Stimulated activated naive CD4-positive, alpha-beta T cell (primary cell): ENCODE data around the gene DCANP1.
A peak's percentile ranks its signal among the peaks of the same experiment; 100 is the strongest.

Experiments
- DNase-seq, 6 experiments: peaks; one replicate each; lab custom pipeline; 2025; lab: John Stamatoyannopoulos, UW

DCANP1 gene

DNA sequence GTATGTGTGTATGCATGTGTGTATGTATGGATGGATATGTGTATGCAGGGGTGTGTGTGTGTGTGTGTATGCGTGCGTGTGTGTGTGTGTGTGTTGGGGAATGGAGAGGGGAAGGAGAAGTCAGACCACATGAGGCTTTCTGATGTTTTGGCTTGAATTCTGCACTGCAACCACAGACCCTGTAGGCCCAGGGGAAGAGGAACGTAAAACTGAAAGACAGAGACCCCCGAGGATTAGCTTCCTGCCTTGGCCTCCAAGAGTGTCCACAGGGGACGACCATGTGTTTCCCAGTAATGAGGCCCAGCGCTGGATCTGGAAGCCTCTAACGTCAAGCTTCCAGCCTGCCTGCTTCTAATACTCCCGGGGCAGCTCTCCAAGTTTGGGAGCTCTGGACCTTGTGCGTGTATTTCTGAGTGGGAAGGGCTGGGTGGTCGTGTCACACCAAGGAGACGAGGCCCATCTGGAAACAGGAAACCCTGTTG lies 5.8 kb downstream of the DCANP1 start:
- no peak for DNase-seq

DNA sequence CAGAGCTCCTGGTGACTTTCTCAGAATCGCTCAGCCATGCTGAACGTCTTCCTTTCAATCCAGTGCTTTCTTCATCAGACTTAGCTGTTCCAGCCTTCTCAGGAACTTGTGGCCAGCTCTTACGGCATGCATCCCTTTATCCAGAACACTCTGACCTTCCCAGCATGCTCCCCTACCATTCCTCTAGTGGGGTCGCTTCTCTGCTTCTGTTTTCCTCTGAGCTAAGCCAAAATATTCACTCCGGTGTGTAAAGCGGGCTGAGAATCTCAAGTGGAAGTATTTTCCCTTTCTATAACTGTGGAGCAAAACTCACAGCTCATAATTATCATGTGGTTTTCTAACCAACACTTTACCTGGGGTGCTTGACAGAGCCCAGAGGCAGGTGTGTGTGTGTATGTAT lies 6.2 kb downstream of the DCANP1 start:
- no peak for DNase-seq

GRCh38 chr5:135439231-135440205 lies 7.6 kb downstream of the DCANP1 start:
- no peak for DNase-seq

DNA sequence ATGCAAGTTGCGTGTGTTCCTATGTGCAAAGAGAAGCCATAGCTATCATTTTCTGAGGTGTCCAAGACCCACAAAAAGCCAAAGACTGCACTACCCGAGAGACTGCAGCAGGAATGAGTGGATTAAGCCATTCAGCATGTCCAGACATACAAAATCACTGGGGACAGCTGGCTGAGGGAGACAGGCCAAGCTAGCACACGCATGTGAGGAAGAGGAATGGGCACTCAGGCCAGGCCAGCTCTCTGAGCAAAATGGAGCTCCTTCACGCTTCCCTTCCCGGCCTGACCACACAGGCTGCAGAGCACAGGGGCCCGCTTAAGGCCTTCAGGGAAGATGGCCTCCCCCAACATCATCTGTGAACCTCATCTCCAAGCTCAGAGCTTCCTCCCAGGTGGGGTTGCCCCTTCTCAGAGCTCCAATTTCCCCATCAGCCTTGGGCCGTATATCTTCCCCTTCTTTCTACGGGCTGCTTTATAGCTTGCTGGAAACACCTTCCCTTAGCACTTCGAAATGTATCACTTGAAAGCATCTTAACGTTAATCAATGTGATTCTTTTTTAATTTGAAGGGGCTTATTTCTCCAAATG lies 8.4 kb downstream of the DCANP1 start:
- no peak for DNase-seq

- no peak for DNase-seq
Observed at GRCh38 chr5:135437796-135438560, 9.2 kb downstream of the DCANP1 start.

DNA sequence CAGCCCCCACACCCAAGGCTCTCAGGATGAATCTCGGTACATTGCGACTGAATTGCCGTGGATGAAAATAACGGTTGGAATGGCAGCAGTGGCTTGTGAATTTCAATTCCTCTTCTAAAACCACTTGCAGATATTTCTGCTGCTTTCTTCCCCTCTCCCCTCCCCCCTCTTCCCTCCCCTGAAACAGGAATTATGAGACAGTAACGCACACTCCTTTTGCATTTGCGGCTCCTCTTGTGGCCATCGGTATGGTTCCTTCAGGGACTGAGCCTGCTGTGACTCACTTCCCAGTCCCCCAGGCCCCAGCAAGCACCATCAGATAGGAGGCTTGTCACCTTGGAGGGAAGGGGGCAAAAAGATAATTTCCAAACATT lies 9.7 kb downstream of the DCANP1 start:
- DNase-seq = no peak

GRCh38 chr5:135436951-135437418 lies 10.2 kb downstream of the DCANP1 start:
- DNase-seq = no peak

GRCh38 chr5:135435467-135436330 lies 11.4 kb downstream of the DCANP1 start:
- DNase-seq = no peak

GRCh38 chr5:135434591-135435466 lies 12.3 kb downstream of the DCANP1 start:
- no peak for DNase-seq

- no peak for DNase-seq
Observed at GRCh38 chr5:135433681-135434426, 13.3 kb downstream of the DCANP1 start.

DNA sequence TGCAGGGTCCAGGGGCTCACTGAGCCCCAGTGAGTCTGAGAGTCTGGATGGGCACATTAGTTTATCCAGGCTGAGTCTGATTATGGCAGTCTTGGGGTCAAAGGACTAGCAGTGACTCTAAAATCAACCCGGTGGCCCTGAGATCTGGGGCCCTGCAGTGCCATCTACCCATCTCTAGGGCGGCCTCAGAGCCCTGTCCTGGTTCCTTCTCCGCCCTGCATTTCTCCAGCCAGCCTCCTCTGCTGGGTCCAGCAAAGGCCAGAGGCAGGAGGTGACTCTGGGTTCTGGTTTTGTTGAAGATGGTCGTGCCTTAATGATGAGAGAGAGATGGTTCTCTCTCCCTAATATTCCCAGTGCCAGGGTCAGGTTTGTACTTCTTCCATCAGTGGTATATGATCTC lies 15.0 kb downstream of the DCANP1 start:
- no peak for DNase-seq

DNA sequence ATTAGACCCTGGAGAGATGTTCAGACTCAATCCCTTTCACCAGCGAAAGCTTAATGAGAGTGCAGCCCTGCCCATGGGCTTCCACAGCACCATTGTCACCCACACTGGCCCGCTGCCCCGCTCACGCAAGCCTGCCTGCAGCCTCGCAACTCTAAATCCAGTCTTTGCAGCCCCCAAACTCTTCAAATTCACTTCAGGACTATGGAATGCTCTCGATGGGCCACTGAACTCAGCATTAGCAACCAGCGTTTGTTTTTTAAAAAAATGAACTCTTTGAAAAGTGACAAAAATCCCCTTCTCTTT lies 17.1 kb downstream of the DCANP1 start:
- no peak for DNase-seq

DNA sequence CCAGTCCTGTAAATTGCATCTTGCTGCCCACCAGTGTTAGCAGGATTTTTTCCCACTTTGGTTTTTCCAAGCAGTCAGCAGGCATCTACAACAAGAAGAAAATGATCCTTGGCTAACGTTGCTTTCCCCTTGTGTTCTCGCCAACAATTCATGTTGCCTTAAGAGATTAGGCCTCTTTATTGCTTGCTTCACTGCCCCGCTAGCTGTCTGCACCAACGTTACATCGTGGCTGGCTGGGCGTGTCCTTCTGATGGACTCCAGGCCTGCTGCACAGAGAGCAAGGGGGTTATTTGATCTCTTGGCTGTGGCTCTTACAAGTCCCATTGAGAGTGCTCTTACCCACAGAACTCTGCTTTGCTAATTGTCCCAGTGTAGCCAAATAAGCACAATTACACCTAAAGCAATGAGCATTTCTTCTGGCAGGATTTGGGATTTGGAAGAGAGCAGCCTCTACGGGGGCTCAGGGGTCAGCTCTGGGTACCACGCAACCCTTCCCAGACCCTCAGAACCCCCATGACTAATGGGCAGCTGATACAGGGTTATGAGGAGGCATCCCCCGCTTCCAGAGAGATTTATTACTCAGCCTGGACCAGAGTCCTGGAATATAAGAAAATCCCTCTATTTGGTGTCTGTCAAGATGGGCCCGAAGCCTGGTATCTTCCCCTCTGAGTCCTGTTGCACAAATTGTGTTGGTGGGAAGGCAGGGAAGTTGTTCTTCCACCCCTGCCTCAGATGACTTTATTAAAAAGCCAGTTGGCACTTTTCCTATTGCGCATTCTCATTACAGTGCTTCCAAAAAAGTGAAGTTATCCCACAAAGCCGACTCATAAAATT lies 17.6 kb downstream of the DCANP1 start:
- no peak for DNase-seq

GRCh38 chr5:135428586-135428985 lies 18.6 kb downstream of the DCANP1 start:
- DNase-seq = no peak

- DNase-seq = peak in 2 of 6 experiments; percentile 40 to 51
Observed at GRCh38 chr5:135426102-135427082, 20.8 kb downstream of the DCANP1 start.

GRCh38 chr5:135425641-135426040 lies 21.5 kb downstream of the DCANP1 start:
- no peak for DNase-seq

DNA sequence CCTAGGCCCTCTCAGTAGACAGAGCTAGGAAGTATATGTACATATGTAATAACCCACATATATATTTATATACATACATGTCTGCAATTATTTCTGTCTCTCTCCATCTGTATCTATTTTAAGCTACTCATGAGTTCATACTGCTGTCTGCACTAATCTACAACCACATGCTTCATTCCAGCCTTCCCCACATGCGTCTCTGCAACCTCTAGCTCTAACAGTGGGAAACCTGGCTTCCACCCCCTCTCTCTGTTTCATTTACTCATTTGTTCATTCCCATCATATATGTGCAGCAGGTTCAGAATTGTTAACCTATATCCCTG lies 23.3 kb downstream of the DCANP1 start:
- DNase-seq = no peak
